HEK293 (cell line): ENCODE data around the gene CREB5.
A peak's percentile ranks its signal among the peaks of the same experiment; 100 is the strongest.

Experiments
- CTCF ChIA-PET: fragments of 350-600 bp; formaldehyde crosslinking; extraction: SDS; loops from one replicate; lab custom pipeline; 2021; ENCODE audit warnings: antibody characterized with exemption; lab: Yijun Ruan, JAX
- POLR2A ChIA-PET: fragments of 300-600 bp; formaldehyde crosslinking; extraction: SDS; loops from one replicate; lab custom pipeline; 2020; ENCODE audit warnings: antibody characterized with exemption, inconsistent platforms; lab: Yijun Ruan, JAX
- H3K27ac ChIP-seq: fragments of 200-500 bp; sonication (Bioruptor generic); 2 replicates; pipeline ENCODE4 v1.5.1; 2014; ENCODE audit warnings: low read depth, low read length, control low read depth, inconsistent platforms; ENCODE audit errors: extremely low read depth
- H3K36me3 ChIP-seq, 2 experiments: fragments of 200-500 bp in 1 of 2; sonication (Bioruptor generic) in 1 of 2; 1 replicate in 1 of 2; 2 replicates in 1 of 2; pipeline ENCODE4 v1.5.1; 2014 to 2017; ENCODE audit warnings: inconsistent platforms in 2 of 2, low read length in 2 of 2; ENCODE audit not compliant: control insufficient read depth in 2 of 2, insufficient read depth in 1 of 2
- H3K4me1 ChIP-seq: fragments of 200-500 bp; sonication (Bioruptor generic); 2 replicates; pipeline ENCODE4 v1.5.1; 2014; ENCODE audit warnings: mild to moderate bottlenecking, low read length, inconsistent platforms; ENCODE audit not compliant: control insufficient read depth, insufficient read depth
- H3K4me3 ChIP-seq: 2 replicates; pipeline ENCODE4 v1.5.1; 2011; ENCODE audit warnings: low read depth, mild to moderate bottlenecking, control low read depth, low read length, moderate library complexity
- H3K9me3 ChIP-seq: fragments of 200-500 bp; sonication (Bioruptor generic); 2 replicates; pipeline ENCODE4 v1.5.1; 2014; ENCODE audit warnings: low read depth, low read length, inconsistent platforms; ENCODE audit not compliant: control insufficient read depth, insufficient read depth
- GFI1B ChIP-seq: fragments of 450-650 bp; formaldehyde crosslinking; IDR thresholded peaks from 2 replicates; pipeline ENCODE4 v1.5.1; 2016; ENCODE audit warnings: missing biosample characterization, missing genetic modification characterization
- GLIS1 ChIP-seq: fragments of 450-650 bp; formaldehyde crosslinking; IDR thresholded peaks from 2 replicates; pipeline ENCODE4 v1.5.1; 2016; ENCODE audit warnings: missing biosample characterization, missing genetic modification characterization
- KLF1 ChIP-seq: fragments of 450-650 bp; formaldehyde crosslinking; IDR thresholded peaks from 2 replicates; pipeline ENCODE4 v1.5.1; 2016; ENCODE audit warnings: missing biosample characterization, missing genetic modification characterization
- OSR2 ChIP-seq: fragments of 450-650 bp; formaldehyde crosslinking; IDR thresholded peaks from 2 replicates; pipeline ENCODE4 v1.5.1; 2016; ENCODE audit warnings: missing biosample characterization, missing genetic modification characterization
- ZBTB48 ChIP-seq: fragments of 450-650 bp; formaldehyde crosslinking; IDR thresholded peaks from 2 replicates; pipeline ENCODE4 v1.5.1; 2016; ENCODE audit warnings: missing biosample characterization, missing genetic modification characterization
- ZBTB7A ChIP-seq: fragments of 450-650 bp; formaldehyde crosslinking; IDR thresholded peaks from 2 replicates; pipeline ENCODE4 v1.5.1; 2016; ENCODE audit warnings: low read depth, missing biosample characterization, missing genetic modification characterization
- ZFHX2 ChIP-seq: fragments of 450-650 bp; formaldehyde crosslinking; conservative IDR thresholded peaks from 2 replicates; pipeline ENCODE4 v1.5.1; 2016; ENCODE audit warnings: missing biosample characterization, missing genetic modification characterization
- ZIC2 ChIP-seq: fragments of 450-650 bp; formaldehyde crosslinking; IDR thresholded peaks from 2 replicates; pipeline ENCODE4 v1.5.1; 2016; ENCODE audit warnings: missing biosample characterization, missing genetic modification characterization
- ZNF157 ChIP-seq: fragments of 450-650 bp; formaldehyde crosslinking; IDR thresholded peaks from 2 replicates; pipeline ENCODE4 v1.5.1; 2016; ENCODE audit warnings: missing biosample characterization, missing genetic modification characterization
- ZNF202 ChIP-seq: fragments of 450-650 bp; formaldehyde crosslinking; IDR thresholded peaks from 2 replicates; pipeline ENCODE4 v1.5.1; 2016; ENCODE audit warnings: missing biosample characterization, missing genetic modification characterization, borderline replicate concordance
- ZNF211 ChIP-seq: fragments of 450-650 bp; formaldehyde crosslinking; IDR thresholded peaks from 2 replicates; pipeline ENCODE4 v1.5.1; 2016; ENCODE audit warnings: low read depth, missing biosample characterization, missing genetic modification characterization
- ZNF266 ChIP-seq: fragments of 450-650 bp; formaldehyde crosslinking; IDR thresholded peaks from 2 replicates; pipeline ENCODE4 v1.5.1; 2016; ENCODE audit warnings: missing biosample characterization, missing genetic modification characterization, low read depth
- ZNF366 ChIP-seq: fragments of 450-650 bp; formaldehyde crosslinking; conservative IDR thresholded peaks from 2 replicates; pipeline ENCODE4 v1.5.1; 2016; ENCODE audit warnings: missing biosample characterization, missing genetic modification characterization
- ZNF404 ChIP-seq: fragments of 450-650 bp; formaldehyde crosslinking; IDR thresholded peaks from 2 replicates; pipeline ENCODE4 v1.5.1; 2017; ENCODE audit warnings: missing biosample characterization, missing genetic modification characterization
- ZNF510 ChIP-seq: fragments of 450-650 bp; formaldehyde crosslinking; IDR thresholded peaks from 2 replicates; pipeline ENCODE4 v1.5.1; 2018; ENCODE audit warnings: mild to moderate bottlenecking, missing genetic modification characterization, missing biosample characterization; ENCODE audit not compliant: insufficient replicate concordance
- ZNF558 ChIP-seq: fragments of 450-650 bp; formaldehyde crosslinking; IDR thresholded peaks from 2 replicates; pipeline ENCODE4 v1.5.1; 2016; ENCODE audit warnings: missing biosample characterization, missing genetic modification characterization
- ZNF561 ChIP-seq: fragments of 450-650 bp; IDR thresholded peaks from 2 replicates; pipeline ENCODE4 v1.5.1; 2018; ENCODE audit warnings: missing biosample characterization, missing genetic modification characterization, borderline replicate concordance
- ZNF596 ChIP-seq: fragments of 450-650 bp; IDR thresholded peaks from 2 replicates; pipeline ENCODE4 v1.5.0; 2018; ENCODE audit warnings: missing biosample characterization, mild to moderate bottlenecking, missing genetic modification characterization, moderate library complexity
- ZNF624 ChIP-seq: fragments of 450-650 bp; formaldehyde crosslinking; IDR thresholded peaks from 2 replicates; pipeline ENCODE4 v1.5.1; 2017; ENCODE audit warnings: missing biosample characterization, missing genetic modification characterization
- ZNF660 ChIP-seq: fragments of 450-650 bp; IDR thresholded peaks from 2 replicates; pipeline ENCODE4 v1.5.1; 2018; ENCODE audit warnings: missing biosample characterization, mild to moderate bottlenecking, missing genetic modification characterization
- ZNF707 ChIP-seq: fragments of 450-650 bp; formaldehyde crosslinking; IDR thresholded peaks from 2 replicates; pipeline ENCODE4 v1.5.1; 2016; ENCODE audit warnings: missing biosample characterization, missing genetic modification characterization
- ZNF791 ChIP-seq: fragments of 450-650 bp; formaldehyde crosslinking; IDR thresholded peaks from 2 replicates; pipeline ENCODE4 v1.5.1; 2016; ENCODE audit warnings: missing biosample characterization, missing genetic modification characterization
- TF ChIP-seq, protein P1 (sequence below): fragments of 450-650 bp; formaldehyde crosslinking; IDR thresholded peaks from 2 replicates; pipeline ENCODE4 v1.5.1; 2017; ENCODE audit warnings: missing biosample characterization, mild to moderate bottlenecking, missing genetic modification characterization, moderate library complexity
- TF ChIP-seq, protein P2 (sequence below): fragments of 450-650 bp; formaldehyde crosslinking; IDR thresholded peaks from 2 replicates; pipeline ENCODE4 v1.5.1; 2017; ENCODE audit warnings: missing biosample characterization, missing genetic modification characterization
- TF ChIP-seq, protein P3 (sequence below): fragments of 450-650 bp; formaldehyde crosslinking; IDR thresholded peaks from 2 replicates; pipeline ENCODE4 v1.5.1; 2016; ENCODE audit warnings: missing biosample characterization, missing genetic modification characterization
- TF ChIP-seq, protein P4 (sequence below): fragments of 450-650 bp; formaldehyde crosslinking; IDR thresholded peaks from 2 replicates; pipeline ENCODE4 v1.5.1; 2016; ENCODE audit warnings: missing biosample characterization, missing genetic modification characterization

The CREB5 gene

DNA sequence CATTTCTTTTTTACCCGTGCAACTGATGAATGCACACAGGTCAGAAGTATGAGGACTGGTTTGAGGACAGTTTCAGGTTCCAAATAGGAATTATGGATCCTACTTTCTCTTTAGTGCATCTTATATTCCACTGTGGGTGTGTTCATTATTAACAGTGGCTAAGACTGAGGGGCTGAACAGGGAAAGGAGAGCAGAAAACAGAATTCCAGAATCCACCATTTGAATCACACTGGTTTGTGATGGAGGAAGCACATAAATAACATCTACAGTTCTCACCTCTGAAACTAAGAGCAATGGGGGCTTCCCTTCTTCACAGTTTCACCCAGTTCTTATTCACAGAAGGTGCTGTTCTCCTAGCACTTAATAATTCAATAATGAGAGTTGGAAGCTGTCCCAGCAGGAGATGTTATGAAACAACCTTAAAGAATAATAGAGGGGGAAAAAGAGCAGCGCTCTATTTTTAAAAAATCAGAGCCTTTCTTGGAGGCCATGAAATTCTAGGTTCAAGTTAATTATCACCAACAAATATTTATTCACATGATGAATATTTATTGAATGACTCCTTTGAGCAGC is 205.1 kb downstream of the CREB5 start:
- ChIA-PET POLR2A (no interaction called here), CTCF (interaction anchor here (0.7 to 1.2 kb wide), 2 partner anchors 110 to 236 kb away, joined by 3 read pairs; no protein-coding TSS in a partner anchor)
- Histone ChIP-seq H3K4me3 (no peak overlapping the region), H3K4me1 (peaks cover 30% of the 10 kb centered on the region), H3K9me3 (no peaks in the 10 kb centered on the region), H3K36me3 (no peaks in the 10 kb centered on the region), H3K27ac (no peak overlapping the region)
- TF ChIP-seq, protein P1, sequence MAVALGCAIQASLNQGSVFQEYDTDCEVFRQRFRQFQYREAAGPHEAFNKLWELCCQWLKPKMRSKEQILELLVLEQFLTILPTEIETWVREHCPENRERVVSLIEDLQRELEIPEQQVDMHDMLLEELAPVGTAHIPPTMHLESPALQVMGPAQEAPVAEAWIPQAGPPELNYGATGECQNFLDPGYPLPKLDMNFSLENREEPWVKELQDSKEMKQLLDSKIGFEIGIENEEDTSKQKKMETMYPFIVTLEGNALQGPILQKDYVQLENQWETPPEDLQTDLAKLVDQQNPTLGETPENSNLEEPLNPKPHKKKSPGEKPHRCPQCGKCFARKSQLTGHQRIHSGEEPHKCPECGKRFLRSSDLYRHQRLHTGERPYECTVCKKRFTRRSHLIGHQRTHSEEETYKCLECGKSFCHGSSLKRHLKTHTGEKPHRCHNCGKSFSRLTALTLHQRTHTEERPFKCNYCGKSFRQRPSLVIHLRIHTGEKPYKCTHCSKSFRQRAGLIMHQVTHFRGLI (tag by site-specific recombination), result no peak
- no peak for TF ChIP-seq GLIS1
- TF ChIP-seq, protein P2, sequence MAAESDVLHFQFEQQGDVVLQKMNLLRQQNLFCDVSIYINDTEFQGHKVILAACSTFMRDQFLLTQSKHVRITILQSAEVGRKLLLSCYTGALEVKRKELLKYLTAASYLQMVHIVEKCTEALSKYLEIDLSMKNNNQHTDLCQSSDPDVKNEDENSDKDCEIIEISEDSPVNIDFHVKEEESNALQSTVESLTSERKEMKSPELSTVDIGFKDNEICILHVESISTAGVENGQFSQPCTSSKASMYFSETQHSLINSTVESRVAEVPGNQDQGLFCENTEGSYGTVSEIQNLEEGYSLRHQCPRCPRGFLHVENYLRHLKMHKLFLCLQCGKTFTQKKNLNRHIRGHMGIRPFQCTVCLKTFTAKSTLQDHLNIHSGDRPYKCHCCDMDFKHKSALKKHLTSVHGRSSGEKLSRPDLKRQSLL (tag by site-specific recombination), result no peak
- TF ChIP-seq, protein P3, sequence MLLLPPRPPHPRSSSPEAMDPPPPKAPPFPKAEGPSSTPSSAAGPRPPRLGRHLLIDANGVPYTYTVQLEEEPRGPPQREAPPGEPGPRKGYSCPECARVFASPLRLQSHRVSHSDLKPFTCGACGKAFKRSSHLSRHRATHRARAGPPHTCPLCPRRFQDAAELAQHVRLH (tag by site-specific recombination), result no peak
- TF ChIP-seq ZBTB48 (tag by site-specific recombination), result no peak
- no peak for TF ChIP-seq ZNF624 (tag by site-specific recombination)
- no peak for TF ChIP-seq ZNF157
- no peak for TF ChIP-seq ZNF596 (tag by site-specific recombination)
- TF ChIP-seq ZBTB7A (tag by site-specific recombination), result no peak
- TF ChIP-seq ZNF510 (tag by site-specific recombination), result no peak
- no peak for TF ChIP-seq ZNF660
- TF ChIP-seq ZNF366 (tag by site-specific recombination), result no peak
- TF ChIP-seq ZNF266, result no peak

DNA sequence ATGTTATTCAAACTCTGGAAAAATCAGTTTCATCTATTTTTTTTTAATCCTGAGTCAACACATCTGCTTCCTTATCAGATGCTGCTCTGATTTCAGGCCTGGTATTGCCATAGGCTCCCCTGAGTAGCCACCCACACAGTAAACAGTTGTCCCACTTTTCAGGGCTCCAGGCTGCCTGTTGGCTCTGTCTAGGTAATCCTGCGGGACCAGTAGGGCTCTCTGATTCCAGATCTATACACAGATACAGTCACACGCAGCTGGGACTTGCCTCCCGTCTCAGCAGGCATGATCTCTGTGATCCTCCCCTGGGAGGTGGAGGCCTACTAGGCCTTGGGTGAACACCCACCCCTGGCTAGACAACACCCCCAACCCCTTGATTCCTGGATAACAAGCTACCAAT is 206.1 kb downstream of the CREB5 start:
- H3K4me3 ChIP-seq, result no peak overlapping the region
- H3K4me1 ChIP-seq, result peaks cover 25% of the 10 kb centered on the region
- ChIA-PET CTCF (interaction anchor here (1.2 to 1.3 kb wide), 2 partner anchors 9 to 322 kb away, joined by 3 read pairs; no protein-coding TSS in a partner anchor), POLR2A (no interaction called here)
- H3K27ac ChIP-seq, result no peak overlapping the region; the same call in 1 of the 2 replicates
- TF ChIP-seq ZFHX2 (tag by site-specific recombination) (peak; percentile 14; the same call in 1 of the 2 replicates), ZNF707 (tag by site-specific recombination) (no peak), OSR2 (tag by site-specific recombination) (peak; percentile 32; the same call in 1 of the 2 replicates), ZNF791 (tag by site-specific recombination) (no peak), ZIC2 (peak; percentile 33; the same call in 1 of the 2 replicates), ZNF202 (tag by site-specific recombination) (no peak), ZNF561 (tag by site-specific recombination) (no peak), ZNF558 (tag by site-specific recombination) (no peak), KLF1 (tag by site-specific recombination) (no peak), ZNF404 (tag by site-specific recombination) (no peak), GFI1B (0 out of 2 replicates have a peak, but pooled peaks have one; percentile 29), ZNF211 (tag by site-specific recombination) (no peak)
- TF ChIP-seq, protein P4, sequence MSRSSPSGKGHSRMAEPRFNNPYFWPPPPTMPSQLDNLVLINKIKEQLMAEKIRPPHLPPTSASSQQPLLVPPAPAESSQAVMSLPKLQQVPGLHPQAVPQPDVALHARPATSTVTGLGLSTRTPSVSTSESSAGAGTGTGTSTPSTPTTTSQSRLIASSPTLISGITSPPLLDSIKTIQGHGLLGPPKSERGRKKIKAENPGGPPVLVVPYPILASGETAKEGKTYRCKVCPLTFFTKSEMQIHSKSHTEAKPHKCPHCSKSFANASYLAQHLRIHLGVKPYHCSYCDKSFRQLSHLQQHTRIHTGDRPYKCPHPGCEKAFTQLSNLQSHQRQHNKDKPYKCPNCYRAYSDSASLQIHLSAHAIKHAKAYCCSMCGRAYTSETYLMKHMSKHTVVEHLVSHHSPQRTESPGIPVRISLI (tag by site-specific recombination), result no peak
- TF ChIP-seq, all 188 proteins: peak for 4
- H3K36me3 ChIP-seq, result no peaks in the 10 kb centered on the region
- no peaks in the 10 kb centered on the region for H3K9me3 ChIP-seq
